DMS 273 (cell line): Measurements from ENCODE around the gene CRB3.
A peak's percentile ranks its signal among the peaks of the same experiment; 100 is the strongest.
"Not testable (repeated sequence)": the region's sequence is repeated elsewhere in the genome, so short reads cannot be mapped to it uniquely, and the experiment has no call there.

Experiments used
- DNase-seq: peaks from one replicate; lab custom pipeline; 2025; ENCODE audit not compliant: unreplicated experiment; lab: John Stamatoyannopoulos, UW

The CRB3 gene, protein sequence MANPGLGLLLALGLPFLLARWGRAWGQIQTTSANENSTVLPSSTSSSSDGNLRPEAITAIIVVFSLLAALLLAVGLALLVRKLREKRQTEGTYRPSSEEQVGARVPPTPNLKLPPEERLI

DNA sequence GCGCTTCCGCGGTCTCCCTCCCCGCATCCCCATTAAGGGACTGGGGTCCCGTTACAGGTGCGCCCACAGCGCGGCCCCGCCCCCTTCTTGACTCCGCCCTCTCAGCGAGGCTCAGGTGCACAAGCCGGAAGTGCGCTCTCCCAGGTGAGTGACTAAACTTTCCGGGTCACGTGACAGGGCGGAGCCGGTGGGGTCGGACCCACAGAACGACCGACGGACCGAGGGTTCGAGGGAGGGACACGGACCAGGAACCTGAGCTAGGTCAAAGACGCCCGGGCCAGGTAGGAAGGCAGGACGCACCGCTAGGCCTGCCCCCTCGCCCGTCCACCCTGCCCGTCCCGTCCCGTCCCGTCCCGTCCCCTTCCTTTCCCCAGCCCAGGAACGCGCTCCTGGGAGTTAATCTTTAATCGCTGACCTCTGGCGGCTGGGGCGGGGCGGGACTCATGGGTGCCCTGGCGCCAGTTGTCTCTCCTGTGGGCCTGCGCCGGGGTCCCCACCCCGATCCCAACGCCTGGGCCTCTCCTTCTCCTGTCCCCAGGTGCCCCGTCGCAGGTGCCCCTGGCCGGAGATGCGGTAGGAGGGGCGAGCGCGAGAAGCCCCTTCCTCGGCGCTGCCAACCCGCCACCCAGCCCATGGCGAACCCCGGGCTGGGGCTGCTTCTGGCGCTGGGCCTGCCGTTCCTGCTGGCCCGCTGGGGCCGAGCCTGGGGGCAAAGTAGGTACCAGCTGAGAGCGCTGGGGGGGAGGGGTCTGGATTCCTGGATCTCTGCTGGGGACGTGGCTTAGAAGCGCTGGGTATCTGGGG is at the start of gene CRB3:
CRB3 (plus strand) TSS at position 202 of the 804 bp plus-strand sequence; CDS start at position 633, 431 bp downstream.
- DNase-seq = no peak

DNA sequence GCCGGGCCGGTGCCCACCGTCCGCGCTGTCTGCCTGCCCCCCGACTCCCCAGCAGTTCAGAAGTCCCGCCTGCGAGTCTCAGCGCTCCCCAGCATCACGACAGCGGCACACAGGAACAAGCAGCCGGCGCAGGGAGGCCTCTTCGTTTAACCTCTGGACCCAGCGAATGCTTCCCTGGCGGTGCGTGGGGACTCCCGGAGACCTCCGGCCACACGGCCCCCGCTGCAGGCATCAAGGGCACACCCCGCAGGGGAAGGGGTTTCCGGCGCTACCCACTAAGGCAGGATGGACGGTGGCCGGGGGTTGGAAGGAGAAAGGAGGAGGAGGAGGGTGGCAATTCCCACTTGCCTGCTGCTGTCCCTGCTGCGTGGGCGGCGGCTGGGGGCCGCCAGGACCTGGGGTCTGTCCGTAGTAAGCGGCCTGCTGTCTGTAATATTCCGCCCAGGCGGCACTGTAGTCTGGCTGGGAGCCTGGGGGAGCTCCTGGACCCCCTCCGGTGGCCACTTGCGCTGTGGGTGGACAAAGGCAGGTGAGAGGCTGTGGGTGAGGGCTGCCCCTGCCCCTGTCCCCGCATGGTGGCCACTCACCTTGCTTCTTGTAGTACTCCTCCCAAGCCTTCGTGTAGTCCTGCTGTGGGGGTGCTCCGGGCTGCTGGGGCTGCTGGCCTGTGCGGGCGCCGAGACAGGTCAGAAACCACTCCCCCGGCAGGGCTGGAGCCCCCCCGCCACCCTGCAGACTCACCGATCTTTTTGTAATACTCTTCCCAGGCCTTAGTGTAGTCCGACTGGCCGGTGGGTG is 49.1 kb upstream of the CRB3 start:
- DNase-seq = no peak

GRCh38 chr19:6415591-6416190 is 48.4 kb upstream of the CRB3 start:
- DNase-seq = no peak

GRCh38 chr19:6416658-6417405 is 47.2 kb upstream of the CRB3 start:
- no peak for DNase-seq

- DNase-seq = no peak
Measured at GRCh38 chr19:6417713-6418561, 46.1 kb upstream of the CRB3 start.

DNA sequence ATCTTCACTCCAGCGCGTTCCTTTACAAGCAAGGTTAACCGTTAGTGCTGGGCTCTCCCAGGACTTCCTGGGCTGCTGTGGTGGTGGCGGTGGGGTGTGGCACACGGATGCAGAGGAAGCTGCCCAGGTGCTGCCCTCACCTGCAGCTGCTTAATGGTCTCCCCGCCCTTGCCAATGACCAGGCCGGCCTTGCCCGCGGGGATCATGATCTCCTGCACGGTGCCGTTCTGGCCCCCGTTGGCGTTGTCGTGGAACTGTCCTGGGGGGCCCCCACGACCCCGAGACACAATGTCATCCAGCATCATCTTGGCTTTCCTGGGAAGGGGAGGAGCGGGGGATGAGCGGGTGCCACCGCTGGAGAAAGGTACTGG is 45.5 kb upstream of the CRB3 start:
- DNase-seq = no peak

- no peak for DNase-seq
Measured at GRCh38 chr19:6421075-6422014, 42.7 kb upstream of the CRB3 start.

- peak; percentile 77 for DNase-seq
Measured at GRCh38 chr19:6423499-6424194, 40.4 kb upstream of the CRB3 start.

- DNase-seq = peak; percentile 68
Measured at GRCh38 chr19:6424195-6424938, 39.7 kb upstream of the CRB3 start, which contains the start of gene KHSRP. TSS of gene KHSRP (minus strand) at chr19:6424811. CDS start at chr19:6424701, 110 bp downstream.

DNA sequence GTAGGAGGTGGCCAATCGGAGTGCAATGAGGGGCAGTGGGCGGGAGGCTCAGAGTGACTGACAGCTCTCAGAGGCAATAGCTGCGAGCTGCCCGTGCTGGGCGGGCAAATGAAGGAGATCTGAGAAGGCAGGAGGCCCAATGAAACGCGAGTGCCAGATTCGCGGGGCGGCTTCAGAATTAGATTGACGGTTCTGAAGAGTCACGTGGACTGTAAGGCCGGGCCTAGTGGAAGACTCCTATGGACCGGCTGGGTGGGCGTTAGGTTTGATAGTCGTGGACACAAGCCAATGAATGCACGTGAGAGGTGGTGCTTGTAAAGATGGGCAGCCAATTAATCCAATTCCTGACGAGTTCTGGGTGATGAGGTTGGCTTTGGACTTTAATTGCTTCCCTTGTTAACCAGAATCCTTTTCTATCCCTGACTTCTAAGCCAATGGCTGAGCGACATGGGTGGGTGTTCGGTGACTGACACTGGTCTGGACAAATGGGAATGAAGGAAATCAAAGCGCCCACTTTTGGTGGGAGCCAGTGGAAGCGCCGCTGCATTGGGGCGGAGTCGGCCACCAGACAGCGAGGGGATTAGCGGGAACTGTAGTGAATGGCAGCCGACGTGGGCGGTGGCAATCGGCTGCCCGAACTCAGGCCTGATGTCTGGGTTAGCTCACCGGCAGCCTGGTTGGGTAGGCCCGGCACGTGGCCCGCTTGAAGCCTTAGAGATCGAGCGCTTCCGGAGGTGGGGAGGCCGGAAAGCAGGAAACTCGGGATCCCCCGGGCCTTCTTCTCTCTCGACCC is 38.9 kb upstream of the CRB3 start:
- peak; percentile 100 for DNase-seq

- no peak for DNase-seq
Measured at GRCh38 chr19:6425732-6426620, 38.1 kb upstream of the CRB3 start.

- DNase-seq = no peak
Measured at GRCh38 chr19:6427131-6427530, 36.9 kb upstream of the CRB3 start.

GRCh38 chr19:6428692-6429418 is 35.2 kb upstream of the CRB3 start:
- DNase-seq = not testable (repeated sequence)

- peak; percentile 33 for DNase-seq
Measured at GRCh38 chr19:6429419-6430221, 34.5 kb upstream of the CRB3 start.
